GM18505 (cell line): ENCODE measurements around the gene PHLPP2.
"Not testable (repeated sequence)": the region's sequence is repeated elsewhere in the genome, so short reads cannot be mapped to it uniquely, and the experiment has no call there.

Experiments used
- ATAC-seq: cut with Tn5 transposase; IDR thresholded peaks from one replicate; pipeline ENCODE4 v1.9.1; 2021; ENCODE audit not compliant: unreplicated experiment
- POLR2A ChIP-seq: IDR thresholded peaks from 4 replicates; pipeline ENCODE4 v1.6.1; 2011; ENCODE audit warnings: borderline replicate concordance; ENCODE audit not compliant: insufficient read depth, insufficient read length; ENCODE audit errors: extremely low read depth

PHLPP2 gene

GRCh38 chr16:71707199-71707598, 17.3 kb downstream of the PHLPP2 start:
- ATAC-seq: no peak
- TF ChIP-seq POLR2A: no peak

GRCh38 chr16:71706046-71706445, 18.5 kb downstream of the PHLPP2 start:
- TF ChIP-seq POLR2A: no peak
- ATAC-seq: no peak

- TF ChIP-seq POLR2A: no peak
- no peak for ATAC-seq
Observed at GRCh38 chr16:71703333-71703732, 21.2 kb downstream of the PHLPP2 start.

GRCh38 chr16:71700831-71701230, 23.7 kb downstream of the PHLPP2 start:
- no peak for ATAC-seq

GRCh38 chr16:71698491-71698890, 26.0 kb downstream of the PHLPP2 start:
- no peak for TF ChIP-seq POLR2A
- no peak for ATAC-seq

More at GRCh38 chr16:71700831-71701230, 23.7 kb downstream of the PHLPP2 start:
- no peak for TF ChIP-seq POLR2A

- TF ChIP-seq POLR2A: no peak
- ATAC-seq: no peak
Observed at GRCh38 chr16:71693164-71693563, 31.3 kb downstream of the PHLPP2 start.

- no peak for TF ChIP-seq POLR2A
Observed at GRCh38 chr16:71689901-71690300, 34.6 kb downstream of the PHLPP2 start.

GRCh38 chr16:71687861-71688260, 36.6 kb downstream of the PHLPP2 start:
- no peak for TF ChIP-seq POLR2A
- ATAC-seq: no peak

More at GRCh38 chr16:71689901-71690300, 34.6 kb downstream of the PHLPP2 start:
- ATAC-seq: no peak

GRCh38 chr16:71684280-71684679, 40.2 kb downstream of the PHLPP2 start:
- ATAC-seq: not testable (repeated sequence)

- no peak for TF ChIP-seq POLR2A
- no peak for ATAC-seq
Observed at GRCh38 chr16:71681360-71681759, 43.1 kb downstream of the PHLPP2 start.

GRCh38 chr16:71676236-71676635, 48.3 kb downstream of the PHLPP2 start:
- ATAC-seq: no peak
- TF ChIP-seq POLR2A: no peak

- ATAC-seq: no peak
- TF ChIP-seq POLR2A: no peak
Observed at GRCh38 chr16:71675380-71675779, 49.1 kb downstream of the PHLPP2 start.

- ATAC-seq: no peak
- TF ChIP-seq POLR2A: no peak
Observed at GRCh38 chr16:71674229-71674628, 50.3 kb downstream of the PHLPP2 start.

- no peak for TF ChIP-seq POLR2A
- no peak for ATAC-seq
Observed at GRCh38 chr16:71673582-71673973, 50.9 kb downstream of the PHLPP2 start.
